ENCODE measurements around the gene CCL18.
"Not testable (repeated sequence)": the region's sequence is repeated elsewhere in the genome, so short reads cannot be mapped to it uniquely, and the experiment has no call there.

CCL18 gene

GRCh38 chr17:36063786-36064541 is at the start of gene CCL18:
Gene CCL18, plus strand, starts transcription at chr17:36064272. Its CDS starts 71 bp downstream, at chr17:36064343.
- no peak for DNase-seq

- no peak for DNase-seq
Observed at GRCh38 chr17:36014946-36015345, 49.1 kb upstream of the CCL18 start.

- DNase-seq: not testable (repeated sequence)
Observed at GRCh38 chr17:36015895-36016294, 48.2 kb upstream of the CCL18 start.

- DNase-seq: no peak
Observed at GRCh38 chr17:36016555-36016954, 47.5 kb upstream of the CCL18 start.

- DNase-seq: no peak
Observed at GRCh38 chr17:36017799-36018198, 46.3 kb upstream of the CCL18 start, which contains the start of gene CCL23. Gene CCL23, minus strand, starts transcription at chr17:36017972. Its CDS starts 75 bp downstream, at chr17:36017897.

- no peak for DNase-seq
Observed at GRCh38 chr17:36019423-36019822, 44.6 kb upstream of the CCL18 start.

- DNase-seq: no peak
Observed at GRCh38 chr17:36024106-36024869, 39.8 kb upstream of the CCL18 start.

GRCh38 chr17:36027761-36028160 is 36.3 kb upstream of the CCL18 start:
- DNase-seq: no peak

- no peak for DNase-seq
Observed at GRCh38 chr17:36030956-36031355, 33.1 kb upstream of the CCL18 start.

- no peak for DNase-seq
Observed at GRCh38 chr17:36034127-36034526, 29.9 kb upstream of the CCL18 start.

- no peak for DNase-seq
Observed at GRCh38 chr17:36036235-36036634, 27.8 kb upstream of the CCL18 start.

GRCh38 chr17:36048066-36048465 is 16.0 kb upstream of the CCL18 start:
- no peak for DNase-seq

- DNase-seq: no peak
Observed at GRCh38 chr17:36049643-36050042, 14.4 kb upstream of the CCL18 start.

GRCh38 chr17:36055171-36055570 is 8.9 kb upstream of the CCL18 start:
- no peak for DNase-seq

- no peak for DNase-seq
Observed at GRCh38 chr17:36055921-36056520, 8.1 kb upstream of the CCL18 start.

GRCh38 chr17:36057911-36058310 is 6.2 kb upstream of the CCL18 start:
- DNase-seq: no peak

- no peak for DNase-seq
Observed at GRCh38 chr17:36059406-36059805, 4.7 kb upstream of the CCL18 start.

- no peak for DNase-seq
Observed at GRCh38 chr17:36060816-36061215, 3.3 kb upstream of the CCL18 start.

GRCh38 chr17:36066365-36066985 is 2.4 kb downstream of the CCL18 start:
- DNase-seq: no peak

- no peak for DNase-seq
Observed at GRCh38 chr17:36068524-36068923, 4.5 kb downstream of the CCL18 start.

GRCh38 chr17:36069136-36069535 is 5.1 kb downstream of the CCL18 start:
- no peak for DNase-seq

- no peak for DNase-seq
Observed at GRCh38 chr17:36070427-36070826, 6.4 kb downstream of the CCL18 start.

GRCh38 chr17:36071751-36072150 is 7.7 kb downstream of the CCL18 start:
- no peak for DNase-seq
